IMR-90 (cell line): Measurements from ENCODE around the gene MARCHF2.

Experiments
- BHLHE40 ChIP-seq: fragments of 150-350 bp; IDR thresholded peaks from 2 replicates; pipeline ENCODE4 v1.6.1; 2016; ENCODE audit warnings: mild to moderate bottlenecking, low read depth, low read length
- CEBPB ChIP-seq: IDR thresholded peaks from 2 replicates; pipeline ENCODE4 v1.6.1; 2012; ENCODE audit warnings: low read depth, low read length, improper control_type of control experiment
- CTCF ChIP-seq: conservative IDR thresholded peaks from 2 replicates; pipeline ENCODE4 v1.5.1; 2012; ENCODE audit warnings: mild to moderate bottlenecking, low read depth, low read length, improper control_type of control experiment
- FOS ChIP-seq: fragments of 150-350 bp; IDR thresholded peaks from 2 replicates; pipeline ENCODE4 v1.6.1; 2016; ENCODE audit warnings: low read depth, low read length
- MAFK ChIP-seq: IDR thresholded peaks from 2 replicates; pipeline ENCODE4 v1.6.1; 2012; ENCODE audit warnings: low read depth, low read length, improper control_type of control experiment
- MAZ ChIP-seq: IDR thresholded peaks from 2 replicates; pipeline ENCODE4 v1.6.1; 2012; ENCODE audit warnings: low read depth, mild to moderate bottlenecking, low read length, improper control_type of control experiment, moderate library complexity, borderline replicate concordance
- MXI1 ChIP-seq: IDR thresholded peaks from 2 replicates; pipeline ENCODE4 v1.6.1; 2012; ENCODE audit warnings: low read depth, mild to moderate bottlenecking, low read length, moderate library complexity, borderline replicate concordance
- POLR2A ChIP-seq: IDR thresholded peaks from 2 replicates; pipeline ENCODE4 v1.6.1; 2012; ENCODE audit warnings: mild to moderate bottlenecking, low read depth, low read length
- RAD21 ChIP-seq: IDR thresholded peaks from 2 replicates; pipeline ENCODE4 v1.6.1; 2012; ENCODE audit warnings: low read length, improper control_type of control experiment
- RCOR1 ChIP-seq: IDR thresholded peaks from 2 replicates; pipeline ENCODE4 v1.6.1; 2012; ENCODE audit warnings: mild to moderate bottlenecking, low read length, improper control_type of control experiment; ENCODE audit not compliant: insufficient replicate concordance
- RFX5 ChIP-seq: IDR thresholded peaks from 2 replicates; pipeline ENCODE4 v1.8.0; 2012; ENCODE audit warnings: low read depth, mild to moderate bottlenecking, low read length, moderate library complexity
- SMC3 ChIP-seq: fragments of 150-350 bp; IDR thresholded peaks from 2 replicates; pipeline ENCODE4 v1.6.1; 2016; ENCODE audit warnings: low read depth, mild to moderate bottlenecking, antibody characterized with exemption, low read length, moderate library complexity
- USF2 ChIP-seq: fragments of 150-350 bp; IDR thresholded peaks from 2 replicates; pipeline ENCODE4 v1.6.1; 2017; ENCODE audit warnings: mild to moderate bottlenecking, antibody characterized with exemption, low read length, low read depth

GRCh38 chr19:8377598-8377997 is 35.5 kb upstream of the MARCHF2 start:
- TF ChIP-seq POLR2A (no peak), CTCF (no peak), MAZ (no peak), CEBPB (no peak), MXI1 (no peak), FOS (no peak), RAD21 (no peak), SMC3 (no peak), RFX5 (no peak), RCOR1 (no peak), MAFK (no peak), USF2 (no peak), BHLHE40 (no peak)
